Esophagus (tissue), 2 donors: Measurements from ENCODE around the gene TTC33. TPM values are rescaled to one million over a fixed set of nuclear protein-coding genes. Genes with fewer than 3 reads are reported as not detected.

Source experiments
- H3K27ac ChIP-seq, 2 donors: one replicate each; pipeline ENCODE4 v1.5.1; 2013; ENCODE audit warnings: low read depth in 2 of 2, mild to moderate bottlenecking in 2 of 2, inconsistent platforms in 1 of 2, low read length in 1 of 2, moderate library complexity in 1 of 2
- H3K27me3 ChIP-seq, 2 donors: one replicate each; pipeline ENCODE4 v1.6.1; 2013; ENCODE audit warnings: low read length in 2 of 2, control low read depth in 1 of 2, mild to moderate bottlenecking in 1 of 2; ENCODE audit not compliant: insufficient read depth in 2 of 2, control insufficient read depth in 1 of 2
- H3K36me3 ChIP-seq, 2 donors: one replicate each; pipeline ENCODE4 v1.6.1; 2013; ENCODE audit warnings: low read length in 1 of 2; ENCODE audit not compliant: control insufficient read depth in 2 of 2, insufficient read depth in 2 of 2
- H3K4me1 ChIP-seq, 2 donors: one replicate each; pipeline ENCODE4 v1.6.1; 2013; ENCODE audit warnings: low read length in 1 of 2; ENCODE audit not compliant: control insufficient read depth in 2 of 2, insufficient read depth in 2 of 2
- H3K4me3 ChIP-seq, 2 donors: one replicate each; pipeline ENCODE4 v1.5.1; 2013; ENCODE audit warnings: low read length in 2 of 2, mild to moderate bottlenecking in 2 of 2, low read depth in 1 of 2, moderate library complexity in 1 of 2
- H3K9me3 ChIP-seq, 2 donors: one replicate each; pipeline ENCODE4 v1.6.1; 2013; ENCODE audit warnings: mild to moderate bottlenecking in 2 of 2, low read depth in 1 of 2, low read length in 1 of 2, moderate library complexity in 1 of 2; ENCODE audit not compliant: control insufficient read depth in 2 of 2, insufficient read depth in 1 of 2
- whole genome bisulfite sequencing, 2 donors: extraction: QIAGEN DNeasy Blood & Tissue Kit; methylation state at CpG; one replicate each; pipeline ENCODE4 v1.1.7; 2013; 5-methylcytosine and 5-hydroxymethylcytosine counted together
- polyA plus RNA-seq, 2 donors: library from polyadenylated mRNA; stranded (reverse); fragments of 200-250 nt; gene quantifications; one replicate each; pipeline ENCODE4 v1.2.3, GENCODE V29; 2013
- donor health status: healthy with polysubstance abuse.
- donor health status: Bipolar disorder and iron deficiency.

TTC33 gene
- polyA plus RNA-seq, 2 donors = 3.2 to 3.7 TPM

GRCh38 chr5:40587376-40587775 is 168.4 kb downstream of the TTC33 start:
- Histone ChIP-seq H3K36me3 (no peaks in the 10 kb centered on the region), H3K4me3 (no peak overlapping the region), H3K9me3 (no peaks in the 10 kb centered on the region), H3K27ac (no peak overlapping the region), H3K27me3 (no peaks in the 10 kb centered on the region), H3K4me1 (no peaks in the 10 kb centered on the region)
- 77 to 92% methylated on average over 1 of the region's 1 CpG for WGBS, 2 donors

GRCh38 chr5:40585537-40586267 is 170.1 kb downstream of the TTC33 start:
- WGBS, 2 donors = 86% methylated on average over 5 of the region's 5 CpGs
- H3K36me3 ChIP-seq = no peaks in the 10 kb centered on the region
- H3K4me1 ChIP-seq = no peaks in the 10 kb centered on the region
- no peaks in the 10 kb centered on the region for H3K9me3 ChIP-seq
- no peaks in the 10 kb centered on the region for H3K27me3 ChIP-seq
- H3K27ac ChIP-seq = no peak overlapping the region
- no peak overlapping the region for H3K4me3 ChIP-seq

- Histone ChIP-seq H3K27ac (no peak overlapping the region), H3K9me3 (no peaks in the 10 kb centered on the region), H3K36me3 (no peaks in the 10 kb centered on the region), H3K4me3 (no peak overlapping the region), H3K4me1 (no peaks in the 10 kb centered on the region), H3K27me3 (no peaks in the 10 kb centered on the region)
- WGBS, 2 donors = 83 to 84% methylated on average over 2 of the region's 2 CpGs
Observed at GRCh38 chr5:40584054-40584453, 171.7 kb downstream of the TTC33 start.

GRCh38 chr5:40578501-40579451 is 177.0 kb downstream of the TTC33 start:
- H3K36me3 ChIP-seq = no peaks in the 10 kb centered on the region
- 74 to 75% methylated on average over 9 of the region's 9 CpGs for WGBS, 2 donors
- H3K4me3 ChIP-seq = no peak overlapping the region
- H3K27ac ChIP-seq = no peak overlapping the region
- H3K4me1 ChIP-seq = no peaks in the 10 kb centered on the region
- H3K9me3 ChIP-seq = no peaks in the 10 kb centered on the region
- H3K27me3 ChIP-seq = no peaks in the 10 kb centered on the region

GRCh38 chr5:40577718-40578117 is 178.0 kb downstream of the TTC33 start:
- WGBS, 2 donors = 93 to 94% methylated on average over 3 of the region's 3 CpGs
- no peaks in the 10 kb centered on the region for H3K27me3 ChIP-seq
- H3K36me3 ChIP-seq = no peaks in the 10 kb centered on the region
- H3K27ac ChIP-seq = no peak overlapping the region
- H3K4me1 ChIP-seq = no peaks in the 10 kb centered on the region
- H3K4me3 ChIP-seq = no peak overlapping the region
- no peaks in the 10 kb centered on the region for H3K9me3 ChIP-seq

GRCh38 chr5:40575921-40576320 is 179.8 kb downstream of the TTC33 start:
- no peaks in the 10 kb centered on the region for H3K36me3 ChIP-seq
- 74 to 90% methylated on average over 3 of the region's 3 CpGs for WGBS, 2 donors
- no peaks in the 10 kb centered on the region for H3K27me3 ChIP-seq
- H3K27ac ChIP-seq = no peak overlapping the region
- H3K9me3 ChIP-seq = no peaks in the 10 kb centered on the region
- no peaks in the 10 kb centered on the region for H3K4me1 ChIP-seq
- H3K4me3 ChIP-seq = no peak overlapping the region

GRCh38 chr5:40575411-40575810 is 180.3 kb downstream of the TTC33 start:
- 84 to 85% methylated on average over 1 of the region's 1 CpG for WGBS, 2 donors
- no peak overlapping the region for H3K4me3 ChIP-seq
- no peaks in the 10 kb centered on the region for H3K9me3 ChIP-seq
- H3K36me3 ChIP-seq = no peaks in the 10 kb centered on the region
- no peaks in the 10 kb centered on the region for H3K27me3 ChIP-seq
- H3K4me1 ChIP-seq = no peaks in the 10 kb centered on the region
- no peak overlapping the region for H3K27ac ChIP-seq

GRCh38 chr5:40572937-40573336 is 182.8 kb downstream of the TTC33 start:
- no peaks in the 10 kb centered on the region for H3K27me3 ChIP-seq
- no peaks in the 10 kb centered on the region for H3K36me3 ChIP-seq
- 55 to 56% methylated on average over 2 of the region's 2 CpGs for WGBS, 2 donors
- no peak overlapping the region for H3K4me3 ChIP-seq
- no peaks in the 10 kb centered on the region for H3K9me3 ChIP-seq
- H3K4me1 ChIP-seq = no peaks in the 10 kb centered on the region
- H3K27ac ChIP-seq = no peak overlapping the region

- Histone ChIP-seq H3K4me3 (no peak overlapping the region), H3K27me3 (no peaks in the 10 kb centered on the region), H3K4me1 (no peaks in the 10 kb centered on the region), H3K27ac (no peak overlapping the region), H3K9me3 (no peaks in the 10 kb centered on the region), H3K36me3 (no peaks in the 10 kb centered on the region)
- 73% methylated on average over 6 of the region's 6 CpGs for WGBS, 2 donors
Observed at GRCh38 chr5:40572391-40572790, 183.4 kb downstream of the TTC33 start.
